ENCODE measurements around the gene IFNGR2.

The IFNGR2 gene

GRCh38 chr21:33481314-33481943 lies 78.2 kb downstream of the IFNGR2 start:
- Histone ChIP-seq H3K27ac (0 out of 22 replicates have a peak overlapping the region, but pooled peaks of 1 of the 11 experiments have one; percentile 99), H3K9ac (peak overlapping the region in 1 of 11 experiments; percentile 99; a peak in 1 of 22 replicates), H3K4me3 (peak overlapping the region in 3 of 10 experiments; percentile 73 to 95 (median 85); a peak in 4 of 20 replicates), H4K20me1 (peaks cover 0 to 11% (median 3%) of the 10 kb centered on the region in 11 experiments; a peak in 6 of 22 replicates), H3K27me3 (no peaks in the 10 kb centered on the region), H3K36me3 (0 out of 22 replicates have a peak, but pooled peaks cover 0 to 5% (median 0%) of the 10 kb centered on the region in 11 experiments), H3K9me3 (replicated peaks in 1 of 11) (no peaks in the 10 kb centered on the region), H3K4me2 (peak overlapping the region in 8 of 11 experiments; percentile 75 to 97 (median 83); a peak in 11 of 22 replicates), H3K4me1 (peaks cover 13 to 25% (median 15%) of the 10 kb centered on the region in 10 experiments)
- TF ChIP-seq Cebpa-rat (IDR thresholded peaks at IDR 0.05) = no peak

Data from BLaER1 treated with 17β-estradiol and CSF1 and Interleukin-3, amounts not matched to agents 10 nM and 100 nM (cell line).